ENCODE data around the gene EDN2. TPM values are rescaled to one million over a fixed set of nuclear protein-coding genes. Genes with fewer than 3 reads are reported as not detected.

Gene EDN2
- total and polyA plus RNA-seq, 2 of the 8 experiments (the other 6 are each of a cell fraction or from before 2014, with no cell fraction given), result 0.32 to 0.39 TPM

DNA sequence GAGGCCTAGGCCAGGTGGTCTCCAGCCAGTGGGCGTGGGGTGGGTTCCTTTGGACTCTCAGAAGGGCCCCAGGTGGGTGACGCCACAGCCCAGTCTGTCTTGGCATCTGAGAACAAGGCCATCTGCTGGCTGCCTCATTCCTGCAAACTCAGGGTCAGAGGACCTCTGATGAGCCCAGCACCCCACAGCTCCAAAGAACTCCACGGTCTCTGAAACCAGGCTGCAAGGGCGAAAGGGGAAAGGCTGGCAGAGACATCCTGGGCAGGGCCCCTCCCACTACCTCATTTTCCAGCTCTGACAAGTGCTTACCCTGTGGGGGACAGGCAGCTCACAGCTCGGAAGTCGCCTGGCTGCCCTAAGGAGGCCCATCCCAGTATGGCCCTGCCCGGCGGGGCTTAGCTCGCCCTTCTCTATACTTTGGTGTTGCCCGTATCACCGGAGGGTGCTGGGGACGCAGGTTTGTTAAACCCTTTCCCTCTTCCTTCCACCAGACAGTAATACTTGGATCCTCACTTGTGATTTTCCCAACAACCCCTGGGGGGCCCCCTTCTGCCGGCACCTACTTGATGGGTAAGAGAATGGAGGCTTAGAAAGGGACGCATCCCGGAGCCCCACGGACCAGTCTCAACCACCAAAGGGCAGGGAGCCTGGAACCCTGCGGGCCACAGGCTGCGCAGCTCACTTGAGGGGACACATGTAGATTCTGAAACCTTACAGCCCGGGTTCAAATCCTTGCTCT, 10.9 kb upstream of the EDN2 start:
- CTCF ChIA-PET (ENCODE audit: partially characterized antibody), result interaction anchor here (1.0 to 14.9 kb wide), 9 partner anchors 8 to 116 kb away, joined by 3 to 205 read pairs (median 14); partner anchors contain the start of gene EDN2
- H4K5ac ChIP-seq (ENCODE audit: insufficient read length, low read depth, low read length), result no peak overlapping the region

More for the DNA sequence above, 10.9 kb upstream of the EDN2 start:
- Histone ChIP-seq H3K4ac (replicated peaks; ENCODE audit: insufficient read length, low read depth, low read length) (no peak overlapping the region), H3K79me1 (ENCODE audit: low read depth, low read length) (no peaks in the 10 kb centered on the region), H3K9me3 (ENCODE audit: insufficient read depth in 2 of 2, low read depth in 1 of 2, low read length in 1 of 2) (no peaks in the 10 kb centered on the region), H4K91ac (replicated peaks; ENCODE audit: insufficient read length, low read length) (peak overlapping the region; percentile 32), H3K14ac (ENCODE audit: insufficient read length) (no peak overlapping the region), H3K4me1 (replicated peaks in 1 of 4; ENCODE audit: control insufficient read depth in 3 of 4, insufficient read depth in 4 of 4, low read length in 3 of 4) (peaks cover 0 to 23% (median 17%) of the 10 kb centered on the region in 4 experiments; a peak in 6 of 7 replicates), H4K8ac (ENCODE audit: extremely low read depth, insufficient read depth, low read length) (no peak overlapping the region; the same call in 1 of the 2 replicates), H2BK20ac (ENCODE audit: low read length) (peak overlapping the region; percentile 75; the same call in 1 of the 2 replicates), H3K56ac (replicated peaks; ENCODE audit: insufficient read length, low read depth, low read length) (no peak overlapping the region), H2BK5ac (ENCODE audit: low read depth, low read length) (no peak overlapping the region), H3K23ac (ENCODE audit: insufficient read length) (no peak overlapping the region), H2AK5ac (ENCODE audit: low read depth, low read length) (peak overlapping the region; percentile 79), H3K79me2 (ENCODE audit: control insufficient read depth in 1 of 2, insufficient read depth in 2 of 2, low read length in 2 of 2) (no peaks in the 10 kb centered on the region), H3K18ac (ENCODE audit: extremely low read depth, low read length) (peak overlapping the region; percentile 66; the same call in 1 of the 2 replicates), H3K4me3 (ENCODE audit: extremely low read depth in 1 of 4, insufficient read depth in 2 of 4, low read depth in 3 of 4, low read length in 4 of 4) (peak overlapping the region in 1 of 4 experiments; percentile 51; a peak in 3 of 8 replicates), H2BK120ac (replicated peaks; ENCODE audit: low read depth, low read length) (no peak overlapping the region), H3K36me3 (ENCODE audit: control insufficient read depth in 2 of 4, insufficient read depth in 4 of 4, low read length in 3 of 4) (no peaks in the 10 kb centered on the region), H2BK15ac (ENCODE audit: low read length) (peak overlapping the region; percentile 92), H3K27me3 (replicated peaks in 1 of 4; ENCODE audit: control insufficient read depth in 3 of 4, extremely low read depth in 1 of 4, insufficient read depth in 3 of 4, low read length in 3 of 4) (peaks cover 0 to 13% (median 11%) of the 10 kb centered on the region in 4 experiments; a peak in 3 of 7 replicates), H3K27ac (ENCODE audit: low read depth, low read length) (no peak overlapping the region), H3K4me2 (ENCODE audit: insufficient read depth in 1 of 2, low read depth in 2 of 2, low read length in 2 of 2) (peak overlapping the region; percentile 61 to 65), H2BK12ac (ENCODE audit: low read depth, low read length) (peak overlapping the region; percentile 99), H4K20me1 (replicated peaks in 1 of 2; ENCODE audit: control insufficient read depth in 1 of 2, insufficient read depth in 2 of 2, low read length in 2 of 2) (no peaks in the 10 kb centered on the region), H3K23me2 (ENCODE audit: low read depth, low read length) (peaks cover 4% of the 10 kb centered on the region; the same call in 1 of the 2 replicates), H2AFZ (ENCODE audit: low read length) (0 out of 2 replicates have a peak overlapping the region, but pooled peaks have one; percentile 6), H3K9ac (replicated peaks in 1 of 4; ENCODE audit: extremely low read depth in 1 of 4, low read depth in 3 of 4, low read length in 3 of 4) (no peak overlapping the region)
- no peak for FAIRE-seq
- TF ChIP-seq RAD21 (IDR thresholded peaks at IDR 0.05 in 1 of 2, conservative IDR thresholded peaks at IDR 0.05 in 1 of 2; ENCODE audit: low read depth in 2 of 2, low read length in 2 of 2) (peak in 1 of 2 experiments; percentile 36; a peak in 2 of 4 replicates), SP4 (IDR thresholded peaks at IDR 0.05; ENCODE audit: low read length) (0 out of 2 replicates have a peak, but pooled peaks have one; percentile 12), NANOG (IDR thresholded peaks at IDR 0.05; ENCODE audit: insufficient read depth, low read depth, low read length, poor library complexity, severe bottlenecking) (no peak)
- TF ChIP-seq, protein P1, sequence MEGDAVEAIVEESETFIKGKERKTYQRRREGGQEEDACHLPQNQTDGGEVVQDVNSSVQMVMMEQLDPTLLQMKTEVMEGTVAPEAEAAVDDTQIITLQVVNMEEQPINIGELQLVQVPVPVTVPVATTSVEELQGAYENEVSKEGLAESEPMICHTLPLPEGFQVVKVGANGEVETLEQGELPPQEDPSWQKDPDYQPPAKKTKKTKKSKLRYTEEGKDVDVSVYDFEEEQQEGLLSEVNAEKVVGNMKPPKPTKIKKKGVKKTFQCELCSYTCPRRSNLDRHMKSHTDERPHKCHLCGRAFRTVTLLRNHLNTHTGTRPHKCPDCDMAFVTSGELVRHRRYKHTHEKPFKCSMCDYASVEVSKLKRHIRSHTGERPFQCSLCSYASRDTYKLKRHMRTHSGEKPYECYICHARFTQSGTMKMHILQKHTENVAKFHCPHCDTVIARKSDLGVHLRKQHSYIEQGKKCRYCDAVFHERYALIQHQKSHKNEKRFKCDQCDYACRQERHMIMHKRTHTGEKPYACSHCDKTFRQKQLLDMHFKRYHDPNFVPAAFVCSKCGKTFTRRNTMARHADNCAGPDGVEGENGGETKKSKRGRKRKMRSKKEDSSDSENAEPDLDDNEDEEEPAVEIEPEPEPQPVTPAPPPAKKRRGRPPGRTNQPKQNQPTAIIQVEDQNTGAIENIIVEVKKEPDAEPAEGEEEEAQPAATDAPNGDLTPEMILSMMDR (IDR thresholded peaks at IDR 0.05; ENCODE audit: control extremely low read depth in 1 of 3, insufficient read depth in 1 of 3, low read depth in 1 of 3, low read length in 3 of 3), result peak in 2 of 3 experiments; percentile 28 to 34; a peak in 3 of 4 replicates
- 54% methylated on average over 19 of the region's 19 CpGs; no CpG with 5 or more reads in 1 of the 2 experiments for WGBS, 2 experiments (ENCODE audit: extremely low coverage in 1 of 2, insufficient coverage in 1 of 2, insufficient read length in 1 of 2, insufficient replicate concordance in 2 of 2, low coverage in 1 of 2, low lambda C conversion rate in 2 of 2, missing lambda C conversion rate in 1 of 2)
- POLR2A ChIA-PET (ENCODE audit: partially characterized antibody), result interaction anchor here (0.9 to 3.5 kb wide), 7 partner anchors 9 to 21 kb away, joined by 3 to 21 read pairs (median 4); partner anchors contain the start of gene EDN2
- peak in 1 of 2 experiments; percentile 78 for DNase-seq (ENCODE audit: low read depth in 1 of 2, low spot score in 2 of 2)
